ENCODE data around the gene GNPAT.
"Not testable (repeated sequence)": the region's sequence is repeated elsewhere in the genome, so short reads cannot be mapped to it uniquely, and the experiment has no call there.

GNPAT gene

DNA sequence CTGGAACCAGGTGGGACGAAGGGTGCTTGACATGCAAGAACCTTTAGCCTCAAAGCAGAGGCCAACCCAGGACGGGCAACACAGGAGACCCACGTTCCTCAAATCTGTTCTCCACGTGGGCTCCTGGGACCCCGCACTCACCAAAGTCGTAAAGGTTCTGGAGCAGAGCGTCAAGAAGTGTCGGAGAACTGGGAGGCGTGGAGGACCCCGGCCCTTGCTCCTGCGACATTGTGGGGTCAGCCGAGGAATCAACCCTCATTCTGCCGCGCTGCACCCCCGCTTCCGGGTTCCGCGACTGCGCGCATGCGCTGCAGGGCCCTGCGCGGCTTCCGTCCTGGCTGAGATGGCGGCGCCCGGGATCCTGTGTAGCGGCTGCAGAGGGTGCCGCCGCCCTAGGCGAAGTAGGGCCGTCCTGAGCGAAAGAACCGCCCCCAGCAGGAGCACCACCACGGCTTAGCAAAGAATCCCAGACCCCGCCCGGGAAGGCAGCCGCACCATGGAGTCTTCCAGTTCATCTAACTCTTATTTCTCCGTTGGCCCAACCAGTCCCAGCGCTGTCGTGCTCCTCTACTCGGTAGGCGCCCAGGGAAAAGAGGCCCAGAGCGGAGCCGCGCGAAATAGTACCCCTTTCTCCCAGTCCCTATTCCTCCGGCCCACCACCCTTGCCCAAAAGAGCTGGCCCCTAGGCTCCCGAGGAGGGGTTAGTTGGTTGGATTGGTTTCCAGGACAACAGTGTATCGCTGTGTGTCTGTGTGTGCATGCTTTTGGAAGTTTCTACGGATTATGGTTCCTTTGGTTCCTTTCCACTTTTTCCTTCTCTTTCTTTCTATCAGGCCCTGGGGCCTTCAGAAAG is at the start of gene GNPAT:
TSS of gene GNPAT (plus strand) at position 330 of the 853 bp plus-strand sequence. CDS start at position 497, 167 bp downstream.
- DNase-seq (ENCODE audit: low read depth): peak; percentile 90

DNA sequence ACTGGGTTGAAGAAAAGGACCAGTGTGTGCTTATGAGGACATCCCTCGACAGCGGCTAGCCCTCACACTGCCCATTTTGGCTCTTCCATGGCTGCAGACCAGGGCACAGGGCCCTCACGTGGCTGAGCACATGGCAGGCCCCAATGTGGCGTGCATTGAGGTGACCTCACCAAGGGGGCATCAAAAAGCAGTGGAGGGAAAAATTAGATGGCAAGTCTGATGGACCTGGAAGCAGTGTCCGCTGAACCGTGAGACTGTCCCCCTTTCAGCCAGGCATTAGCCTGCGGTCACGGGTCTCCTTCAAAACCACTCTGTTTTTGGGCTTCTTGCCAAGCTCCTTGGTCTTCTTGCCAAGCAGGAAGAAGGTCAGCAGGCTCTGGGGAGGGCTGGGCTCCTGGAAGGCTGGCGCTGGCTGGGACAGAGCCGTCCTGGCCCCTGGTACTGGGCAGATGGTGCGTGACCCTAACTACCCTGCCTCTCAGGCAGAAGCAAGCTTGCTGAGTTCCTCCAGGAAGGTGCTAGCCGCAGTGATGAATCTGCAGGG is 48.3 kb upstream of the GNPAT start:
- DNase-seq (ENCODE audit: low read depth): no peak

DNA sequence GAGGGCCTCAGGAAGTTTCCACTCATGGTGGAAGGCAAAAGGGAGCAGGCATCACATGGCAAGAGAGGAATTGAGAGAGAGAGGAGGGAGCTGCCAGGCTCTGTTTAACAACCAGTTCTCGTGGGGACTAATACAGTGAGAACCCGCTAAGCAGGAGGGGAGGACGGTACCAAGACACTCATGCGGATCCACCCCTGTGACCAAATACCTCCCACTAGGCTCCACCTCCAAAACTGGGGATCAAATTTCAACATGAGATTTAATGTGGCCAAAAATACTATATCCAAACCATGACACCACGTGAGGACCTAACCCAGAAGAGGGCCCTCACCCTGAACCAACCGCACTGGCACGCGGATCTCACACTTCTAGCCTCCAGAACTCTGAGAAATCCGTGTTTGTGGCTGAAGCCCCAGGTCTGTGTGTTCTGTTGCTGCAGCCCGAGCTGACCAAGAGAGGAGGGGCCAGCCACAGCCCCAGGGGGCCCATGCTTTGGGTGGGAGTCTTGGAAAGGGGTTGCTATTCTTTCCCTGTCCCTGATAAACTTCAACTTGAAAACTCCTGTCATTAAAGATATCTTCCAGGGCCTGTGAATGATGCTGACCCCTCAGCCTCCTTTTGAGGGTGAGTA is 47.2 kb upstream of the GNPAT start:
- no peak for DNase-seq (ENCODE audit: low read depth)

DNA sequence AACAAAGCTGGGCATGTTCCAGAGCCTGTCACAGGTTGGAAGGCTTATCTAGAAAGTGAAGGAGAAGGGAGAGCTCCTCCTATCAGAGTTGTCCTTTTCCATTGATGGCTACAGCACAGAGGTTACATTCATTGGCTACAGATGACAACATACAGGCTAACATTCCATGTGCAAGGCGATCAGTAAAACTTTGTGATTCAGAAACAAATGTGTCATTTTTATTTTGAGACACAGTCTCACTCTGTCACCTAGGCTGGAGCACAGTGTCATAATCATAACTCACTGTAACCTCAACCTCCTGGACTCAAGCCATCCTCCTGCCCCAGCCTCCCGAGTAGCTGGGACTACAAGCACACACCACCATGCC is 46.6 kb upstream of the GNPAT start:
- DNase-seq (ENCODE audit: low read depth): no peak

DNA sequence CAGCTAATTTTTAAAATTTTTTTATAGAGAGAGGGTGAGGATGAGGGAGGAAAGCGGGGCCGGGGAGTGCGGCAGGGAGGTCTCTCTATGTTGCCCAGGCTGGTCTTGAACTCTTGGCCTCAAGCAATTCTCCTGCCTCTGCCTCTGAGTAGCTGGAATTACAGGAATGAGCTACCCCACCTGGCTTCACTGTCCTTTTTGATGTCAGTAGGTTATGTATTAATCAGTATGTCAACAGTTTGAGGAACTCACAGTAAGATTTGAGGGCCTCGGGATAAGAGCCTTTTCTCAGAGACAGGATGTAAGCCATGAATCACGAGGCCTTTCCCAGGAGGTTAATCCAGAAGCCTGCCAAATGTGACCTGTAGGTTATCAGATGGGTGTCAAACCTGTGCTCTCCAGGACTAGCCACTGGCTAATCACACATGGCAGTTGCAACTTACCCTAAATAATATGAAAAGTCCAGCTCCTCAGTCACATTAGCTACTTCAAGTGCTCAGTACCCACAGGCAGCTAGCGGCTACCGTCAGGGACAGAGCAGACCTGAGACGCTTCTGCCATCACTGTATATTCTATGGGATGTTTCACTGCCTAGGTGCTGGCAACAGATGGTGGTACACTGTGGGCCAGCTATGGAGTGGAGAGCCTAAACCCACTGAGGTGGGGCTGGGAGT is 46.0 kb upstream of the GNPAT start:
- no peak for DNase-seq (ENCODE audit: low read depth)

- no peak for DNase-seq (ENCODE audit: low read depth)
Measured at GRCh38 chr1:231196307-231196706, 44.7 kb upstream of the GNPAT start.

DNA sequence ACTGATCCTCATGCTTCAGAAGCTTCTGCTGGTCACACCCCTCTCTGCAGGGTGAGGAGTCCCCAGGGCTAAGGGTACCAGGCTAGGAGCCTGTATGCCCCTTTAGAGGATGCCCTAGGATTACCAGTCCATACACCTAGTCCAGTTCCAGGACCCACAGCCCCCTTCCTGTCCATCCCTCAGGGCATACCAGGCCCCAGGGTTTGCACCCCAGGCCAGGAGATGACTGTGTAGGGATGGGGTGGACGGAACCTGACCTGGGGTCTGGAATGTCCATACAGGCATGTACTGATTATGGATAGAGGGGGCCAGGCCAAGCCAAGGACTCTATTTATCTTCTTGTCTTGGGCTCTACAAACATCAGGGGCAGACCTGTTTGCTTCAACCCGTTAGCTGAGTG is 44.3 kb upstream of the GNPAT start:
- DNase-seq (ENCODE audit: low read depth): no peak

DNA sequence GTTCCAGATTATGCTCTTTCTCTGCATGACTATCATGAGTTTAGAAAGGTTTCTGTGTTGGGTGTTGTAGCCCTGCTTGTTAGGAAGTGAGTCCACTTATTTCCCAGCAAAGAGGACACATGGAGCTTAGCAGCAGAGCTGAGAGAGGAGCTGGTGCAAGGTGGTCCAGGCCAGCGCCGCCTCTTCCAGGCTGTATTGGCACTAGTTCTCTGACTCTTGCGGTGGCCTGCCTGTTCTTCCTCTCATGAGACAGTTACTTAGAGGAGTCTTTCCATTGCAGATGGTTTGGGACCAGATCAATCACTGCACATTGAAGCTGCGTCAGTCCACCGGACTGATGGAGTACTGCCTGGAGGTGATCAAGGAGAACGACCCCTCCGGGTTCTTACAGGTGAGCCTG is 41.1 kb upstream of the GNPAT start:
- no peak for DNase-seq (ENCODE audit: low read depth)

DNA sequence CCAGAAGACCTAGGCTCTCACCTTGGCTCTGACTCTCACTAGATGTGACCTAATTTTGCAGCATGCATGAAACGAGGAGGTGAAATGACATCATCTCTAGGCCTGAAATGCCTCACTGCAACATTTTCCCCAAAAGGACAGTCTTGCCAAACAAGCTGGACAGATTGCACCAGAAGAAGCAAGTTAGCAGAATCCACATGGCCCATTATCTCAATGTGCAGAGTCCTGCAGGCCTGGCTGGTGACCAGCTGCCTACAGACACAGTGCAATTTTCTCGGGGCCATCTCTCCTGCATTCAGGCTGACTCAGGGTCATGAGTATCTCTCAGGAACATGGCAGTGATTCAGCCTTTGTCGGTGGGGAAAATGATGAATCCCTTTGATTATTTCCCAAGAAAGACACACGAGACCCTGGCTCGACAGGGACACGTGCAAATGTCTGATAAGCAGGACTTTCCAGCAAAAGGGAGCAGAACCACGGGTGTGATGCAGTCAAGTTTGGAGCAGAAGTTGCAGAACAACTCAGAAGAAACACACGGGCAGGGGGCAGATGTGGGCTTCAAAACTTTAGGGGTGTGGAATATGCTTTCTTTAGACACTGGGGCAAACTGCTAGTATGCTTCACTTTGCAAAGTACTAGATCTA is 40.5 kb upstream of the GNPAT start:
- no peak for DNase-seq (ENCODE audit: low read depth)

DNA sequence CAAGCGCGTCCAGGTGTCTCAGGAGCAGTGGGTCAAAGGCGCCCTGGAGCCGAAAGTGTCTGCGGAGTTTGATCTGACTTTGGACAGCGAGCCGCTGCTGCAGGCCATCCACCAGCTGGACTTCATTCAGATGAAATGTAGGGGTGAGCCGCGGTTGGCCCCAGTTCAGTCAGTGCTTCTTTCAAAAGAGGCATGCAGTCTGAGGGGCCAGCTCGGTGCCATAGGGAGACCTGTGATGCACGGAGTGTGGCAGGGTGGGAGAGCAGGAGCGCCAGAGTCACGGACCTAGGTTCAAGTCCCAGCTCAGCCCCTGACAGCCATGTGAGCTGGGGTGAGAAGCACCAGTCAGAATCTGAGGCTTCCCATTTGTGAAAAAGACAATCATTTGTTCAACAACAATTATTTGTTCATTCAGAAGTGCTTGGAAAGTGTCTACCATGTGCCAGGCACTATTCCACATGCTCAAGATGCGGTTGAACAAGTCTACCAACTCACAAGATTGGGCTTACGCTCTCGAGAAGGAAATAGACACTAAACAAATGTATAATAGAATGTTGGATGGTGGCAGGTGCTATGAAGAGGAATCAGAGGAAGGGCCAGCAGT is 39.5 kb upstream of the GNPAT start:
- DNase-seq (ENCODE audit: low read depth): no peak

GRCh38 chr1:231201979-231202633 is 38.9 kb upstream of the GNPAT start:
- no peak for DNase-seq (ENCODE audit: low read depth)

DNA sequence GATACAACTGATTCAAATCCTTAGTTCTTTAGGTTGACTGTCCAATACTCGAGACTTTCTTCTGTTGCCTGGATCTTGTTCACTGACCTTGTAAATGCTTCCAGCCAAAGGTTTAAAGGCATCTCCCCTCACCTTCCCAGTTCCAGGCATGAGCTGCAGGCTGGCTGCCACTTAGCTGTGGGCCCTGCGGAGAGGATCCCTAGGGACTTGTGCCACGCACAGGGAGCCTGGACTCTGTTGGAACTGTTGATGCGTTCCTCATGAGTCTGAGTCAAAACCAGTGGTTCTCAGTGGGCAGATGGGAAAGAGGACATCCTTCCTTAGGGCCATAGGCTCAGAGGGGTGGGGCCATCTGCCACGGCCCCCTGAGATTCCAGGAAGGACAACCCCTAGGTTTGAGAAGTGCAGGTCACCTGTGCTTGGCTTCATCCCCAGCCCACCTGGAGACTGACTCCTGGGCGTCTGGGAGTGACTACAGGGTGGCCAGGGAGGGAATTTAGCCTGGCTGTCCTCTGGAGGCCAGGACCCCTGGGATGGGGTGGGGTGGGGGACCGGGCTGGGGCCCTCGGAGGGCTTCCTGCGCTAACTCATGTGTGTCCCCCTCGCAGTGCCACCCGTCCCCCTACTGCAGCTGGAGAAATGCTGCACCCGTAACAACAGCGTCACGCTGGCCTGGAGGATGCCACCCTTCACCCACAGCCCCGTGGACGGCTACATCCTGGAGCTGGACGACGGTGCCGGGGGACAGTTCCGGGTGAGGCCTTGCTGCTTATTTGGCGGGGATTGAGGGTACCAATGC is 37.6 kb upstream of the GNPAT start:
- DNase-seq (ENCODE audit: low read depth): no peak

DNA sequence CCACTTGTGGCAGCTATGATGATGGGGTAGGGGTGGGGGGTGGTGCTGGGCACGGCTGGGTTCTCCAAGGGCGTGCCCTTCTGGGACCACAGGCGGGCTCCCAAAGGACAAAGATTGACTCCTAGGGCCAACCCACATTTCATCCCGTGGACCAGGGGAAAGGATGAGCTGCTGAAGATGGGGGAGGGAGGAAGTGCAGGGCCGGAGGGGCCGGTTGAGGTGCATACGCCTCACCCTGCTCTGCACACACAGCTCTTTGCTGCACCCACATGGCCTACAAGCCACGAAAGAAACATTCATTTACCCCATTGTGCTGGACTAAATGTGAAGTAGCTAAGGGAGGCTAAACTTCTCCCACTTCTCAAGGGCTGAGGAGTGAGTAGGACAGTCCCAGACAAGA is 34.2 kb upstream of the GNPAT start:
- no peak for DNase-seq (ENCODE audit: low read depth)

GRCh38 chr1:231207437-231207836 is 33.6 kb upstream of the GNPAT start:
- DNase-seq (ENCODE audit: low read depth): no peak

GRCh38 chr1:231208980-231209379 is 32.0 kb upstream of the GNPAT start:
- DNase-seq (ENCODE audit: low read depth): no peak

DNA sequence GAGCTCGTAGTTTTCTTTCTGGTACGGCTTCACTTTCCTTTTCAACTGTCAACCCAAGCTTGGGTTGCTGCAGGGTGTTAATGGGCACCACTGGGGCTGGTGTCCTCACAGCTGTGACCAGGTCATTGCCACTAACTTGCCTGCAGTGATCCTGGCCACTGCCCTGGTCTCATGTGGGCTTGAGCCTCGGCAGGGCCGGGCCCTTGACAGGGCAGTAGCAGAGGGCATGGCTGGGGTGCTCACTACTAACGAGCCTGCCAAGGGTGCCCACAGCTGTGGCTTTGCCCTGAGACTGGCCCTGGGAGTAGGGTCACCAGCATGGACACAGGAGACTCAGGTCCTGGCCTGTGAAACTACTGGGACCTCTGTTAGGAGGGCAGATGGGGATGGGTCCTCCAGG is 31.5 kb upstream of the GNPAT start:
- DNase-seq (ENCODE audit: low read depth): no peak

GRCh38 chr1:231210126-231210525 is 30.9 kb upstream of the GNPAT start:
- no peak for DNase-seq (ENCODE audit: low read depth)

GRCh38 chr1:231211005-231211857 is 29.8 kb upstream of the GNPAT start:
- DNase-seq (ENCODE audit: low read depth): peak; percentile 87

DNA sequence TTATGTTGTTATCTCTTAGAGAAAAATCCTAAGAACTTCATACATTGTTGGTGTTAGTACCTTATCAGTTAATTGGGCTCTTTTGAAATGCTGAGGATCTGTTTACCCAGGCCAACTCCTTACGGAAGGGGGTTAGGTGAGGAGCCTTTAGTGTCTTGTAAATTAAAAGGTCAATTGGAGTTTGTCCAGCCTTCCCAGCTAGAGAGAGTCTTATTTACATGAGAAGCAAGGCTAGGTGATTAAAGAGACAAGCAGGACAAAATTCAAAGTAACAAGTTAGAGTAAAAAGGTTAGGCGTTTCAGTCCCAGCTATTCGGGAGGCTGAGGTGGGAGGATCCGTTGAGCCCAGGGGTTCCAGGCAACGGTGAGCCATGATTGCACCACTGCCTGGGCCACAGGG is 28.7 kb upstream of the GNPAT start:
- DNase-seq (ENCODE audit: low read depth): not testable (repeated sequence)
